ENCODE data around the gene NLGN1.
"Not testable (repeated sequence)": the region's sequence is repeated elsewhere in the genome, so short reads cannot be mapped to it uniquely, and the experiment has no call there.

Gene NLGN1

GRCh38 chr3:173589116-173589515 is 191.6 kb downstream of the NLGN1 start:
- Histone ChIP-seq H3K9me3 (ENCODE audit: control insufficient read depth, insufficient read depth, low read length) (no peaks in the 10 kb centered on the region), H3K27ac (ENCODE audit: low read depth, low read length) (no peak overlapping the region)

DNA sequence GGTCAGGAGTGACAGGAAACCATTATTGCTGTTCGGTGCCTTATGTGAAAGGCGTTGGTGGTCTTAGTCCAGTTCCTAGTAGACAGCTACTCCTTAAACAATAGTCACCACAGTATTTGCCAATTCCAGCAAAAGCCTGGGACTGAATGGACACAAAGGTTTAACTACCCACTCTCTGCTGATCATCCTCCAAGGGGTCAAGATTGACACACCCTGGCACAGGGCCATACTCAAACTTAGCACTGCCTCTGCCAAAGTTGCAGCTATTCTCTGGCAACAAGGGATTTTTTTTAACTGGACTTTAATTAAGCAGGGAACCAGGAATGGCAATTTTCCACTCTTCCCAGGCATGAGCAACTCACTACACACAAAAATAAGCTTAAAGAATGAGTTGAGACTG is 193.9 kb downstream of the NLGN1 start:
- H3K4me3 ChIP-seq (ENCODE audit: low read depth, low read length), result no peak overlapping the region
- peaks cover 13% of the 10 kb centered on the region for H3K4me1 ChIP-seq (ENCODE audit: control insufficient read depth, insufficient read depth, low read length)
- no peaks in the 10 kb centered on the region for H3K36me3 ChIP-seq (ENCODE audit: control insufficient read depth, insufficient read depth, low read length)
- H3K27me3 ChIP-seq (ENCODE audit: control insufficient read depth, insufficient read depth, low read length), result no peaks in the 10 kb centered on the region
- no peak overlapping the region for H3K9ac ChIP-seq (ENCODE audit: low read depth, low read length)
- no peak overlapping the region for H3K27ac ChIP-seq (ENCODE audit: low read depth, low read length)
- H3K9me3 ChIP-seq (ENCODE audit: control insufficient read depth, insufficient read depth, low read length), result no peaks in the 10 kb centered on the region

More at GRCh38 chr3:173589116-173589515, 191.6 kb downstream of the NLGN1 start:
- Histone ChIP-seq H3K36me3 (ENCODE audit: control insufficient read depth, insufficient read depth, low read length) (no peaks in the 10 kb centered on the region), H3K4me3 (ENCODE audit: low read depth, low read length) (no peak overlapping the region), H3K9ac (ENCODE audit: low read depth, low read length) (no peak overlapping the region), H3K4me1 (ENCODE audit: control insufficient read depth, insufficient read depth, low read length) (peaks cover 19% of the 10 kb centered on the region), H3K27me3 (ENCODE audit: control insufficient read depth, insufficient read depth, low read length) (peaks cover 7% of the 10 kb centered on the region; the same call in 1 of the 2 replicates)

DNA sequence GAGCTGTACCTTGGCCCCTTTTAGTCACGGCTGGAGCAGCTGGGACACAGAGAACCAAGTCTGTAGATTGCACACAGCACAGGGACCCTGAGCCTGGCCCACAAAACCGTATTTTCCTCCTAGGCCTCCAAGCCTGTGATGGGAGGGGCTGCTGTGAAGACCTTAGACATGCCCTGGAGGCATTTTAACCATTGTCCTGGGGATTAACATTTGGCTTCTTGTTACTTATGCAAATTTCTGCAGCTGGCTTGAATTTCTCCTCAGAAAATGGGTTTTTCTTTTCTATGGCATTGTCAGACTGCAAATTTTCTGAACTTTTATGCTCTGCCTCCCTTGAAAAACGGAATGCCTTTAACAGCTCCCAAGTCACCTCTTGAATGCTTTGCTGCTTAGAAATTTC is 197.3 kb downstream of the NLGN1 start:
- not testable (repeated sequence) for H3K27ac ChIP-seq (ENCODE audit: low read depth, low read length); H3K9me3 ChIP-seq (ENCODE audit: control insufficient read depth, insufficient read depth, low read length); H3K36me3 ChIP-seq (ENCODE audit: control insufficient read depth, insufficient read depth, low read length); H3K4me1 ChIP-seq (ENCODE audit: control insufficient read depth, insufficient read depth, low read length); H3K27me3 ChIP-seq (ENCODE audit: control insufficient read depth, insufficient read depth, low read length); H3K9ac ChIP-seq (ENCODE audit: low read depth, low read length); H3K4me3 ChIP-seq (ENCODE audit: low read depth, low read length)

DNA sequence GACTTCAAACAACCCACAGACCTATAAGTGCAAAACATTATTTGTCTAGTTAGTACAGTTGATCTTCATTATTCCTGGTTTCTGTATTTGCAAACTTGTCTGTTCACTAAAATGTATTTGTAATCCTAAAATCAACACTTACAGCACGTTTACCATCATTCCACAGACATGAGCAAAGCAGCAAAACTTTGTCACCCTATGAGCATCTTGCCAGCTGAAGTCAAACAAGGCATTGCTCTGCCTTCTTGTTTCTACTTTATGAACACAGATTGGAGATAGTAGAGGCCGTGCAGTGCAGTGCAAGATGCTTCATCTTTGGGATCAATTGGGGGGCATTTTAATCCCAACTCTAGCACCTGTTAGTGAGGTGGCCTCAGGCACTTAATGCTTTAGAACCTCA is 202.1 kb downstream of the NLGN1 start:
- no peak overlapping the region for H3K4me3 ChIP-seq (ENCODE audit: low read depth, low read length)
- H3K9me3 ChIP-seq (ENCODE audit: control insufficient read depth, insufficient read depth, low read length), result no peaks in the 10 kb centered on the region
- H3K9ac ChIP-seq (ENCODE audit: low read depth, low read length), result no peak overlapping the region
- no peaks in the 10 kb centered on the region for H3K36me3 ChIP-seq (ENCODE audit: control insufficient read depth, insufficient read depth, low read length)
- H3K27ac ChIP-seq (ENCODE audit: low read depth, low read length), result no peak overlapping the region
- no peaks in the 10 kb centered on the region for H3K27me3 ChIP-seq (ENCODE audit: control insufficient read depth, insufficient read depth, low read length)
- peaks cover 11% of the 10 kb centered on the region; the same call in 1 of the 2 replicates for H3K4me1 ChIP-seq (ENCODE audit: control insufficient read depth, insufficient read depth, low read length)

- peaks cover 12% of the 10 kb centered on the region for H3K4me1 ChIP-seq (ENCODE audit: control insufficient read depth, insufficient read depth, low read length)
- no peak overlapping the region for H3K9ac ChIP-seq (ENCODE audit: low read depth, low read length)
- H3K27me3 ChIP-seq (ENCODE audit: control insufficient read depth, insufficient read depth, low read length), result peaks cover 4% of the 10 kb centered on the region; the same call in 1 of the 2 replicates
- H3K27ac ChIP-seq (ENCODE audit: low read depth, low read length), result no peak overlapping the region
- H3K36me3 ChIP-seq (ENCODE audit: control insufficient read depth, insufficient read depth, low read length), result no peaks in the 10 kb centered on the region
- no peaks in the 10 kb centered on the region for H3K9me3 ChIP-seq (ENCODE audit: control insufficient read depth, insufficient read depth, low read length)
- H3K4me3 ChIP-seq (ENCODE audit: low read depth, low read length), result no peak overlapping the region
These were observed 217.0 kb downstream of the NLGN1 start for GRCh38 chr3:173614522-173614921.

- peaks cover 12% of the 10 kb centered on the region for H3K4me1 ChIP-seq (ENCODE audit: control insufficient read depth, insufficient read depth, low read length)
- no peak overlapping the region for H3K9ac ChIP-seq (ENCODE audit: low read depth, low read length)
- H3K4me3 ChIP-seq (ENCODE audit: low read depth, low read length), result no peak overlapping the region
- H3K36me3 ChIP-seq (ENCODE audit: control insufficient read depth, insufficient read depth, low read length), result no peaks in the 10 kb centered on the region
- H3K27ac ChIP-seq (ENCODE audit: low read depth, low read length), result no peak overlapping the region
- H3K27me3 ChIP-seq (ENCODE audit: control insufficient read depth, insufficient read depth, low read length), result peaks cover 4% of the 10 kb centered on the region; the same call in 1 of the 2 replicates
- no peaks in the 10 kb centered on the region for H3K9me3 ChIP-seq (ENCODE audit: control insufficient read depth, insufficient read depth, low read length)
These were observed 218.1 kb downstream of the NLGN1 start for GRCh38 chr3:173615661-173616060.

- Histone ChIP-seq H3K4me3 (ENCODE audit: low read depth, low read length) (no peak overlapping the region), H3K27me3 (ENCODE audit: control insufficient read depth, insufficient read depth, low read length) (no peaks in the 10 kb centered on the region), H3K4me1 (ENCODE audit: control insufficient read depth, insufficient read depth, low read length) (peaks cover 7% of the 10 kb centered on the region), H3K9ac (ENCODE audit: low read depth, low read length) (no peak overlapping the region), H3K27ac (ENCODE audit: low read depth, low read length) (no peak overlapping the region), H3K9me3 (ENCODE audit: control insufficient read depth, insufficient read depth, low read length) (no peaks in the 10 kb centered on the region), H3K36me3 (ENCODE audit: control insufficient read depth, insufficient read depth, low read length) (no peaks in the 10 kb centered on the region)
These were observed 219.9 kb downstream of the NLGN1 start for GRCh38 chr3:173617490-173617889.

DNA sequence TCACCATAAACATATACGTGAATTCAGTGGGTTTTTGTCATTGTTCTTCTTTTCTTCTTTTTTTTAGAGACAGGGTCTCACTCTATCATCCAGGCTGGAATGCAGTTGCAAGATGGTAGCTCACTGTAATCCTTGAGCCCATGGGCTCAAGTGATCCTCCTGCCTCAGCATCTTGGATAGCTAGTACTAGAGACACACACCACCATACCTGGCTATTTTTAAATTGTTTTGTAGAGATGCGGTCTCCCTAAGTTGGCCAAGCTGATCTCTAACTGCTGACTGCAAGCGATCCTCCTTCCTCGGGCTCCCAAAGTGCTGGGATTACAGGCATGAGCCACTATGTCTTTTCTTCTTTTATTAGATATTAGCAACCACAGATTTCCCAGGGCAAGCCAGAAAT is 220.6 kb downstream of the NLGN1 start:
- H3K9ac ChIP-seq (ENCODE audit: low read depth, low read length), result no peak overlapping the region
- H3K27me3 ChIP-seq (ENCODE audit: control insufficient read depth, insufficient read depth, low read length), result no peaks in the 10 kb centered on the region
- H3K27ac ChIP-seq (ENCODE audit: low read depth, low read length), result no peak overlapping the region
- H3K4me1 ChIP-seq (ENCODE audit: control insufficient read depth, insufficient read depth, low read length), result peaks cover under 1% of the 10 kb centered on the region; the same call in 1 of the 2 replicates
- H3K9me3 ChIP-seq (ENCODE audit: control insufficient read depth, insufficient read depth, low read length), result no peaks in the 10 kb centered on the region
- H3K4me3 ChIP-seq (ENCODE audit: low read depth, low read length), result no peak overlapping the region
- no peaks in the 10 kb centered on the region for H3K36me3 ChIP-seq (ENCODE audit: control insufficient read depth, insufficient read depth, low read length)

GRCh38 chr3:173618703-173619102 is 221.2 kb downstream of the NLGN1 start:
- H3K27ac ChIP-seq (ENCODE audit: low read depth, low read length), result no peak overlapping the region
- H3K36me3 ChIP-seq (ENCODE audit: control insufficient read depth, insufficient read depth, low read length), result no peaks in the 10 kb centered on the region
- no peak overlapping the region for H3K9ac ChIP-seq (ENCODE audit: low read depth, low read length)
- no peaks in the 10 kb centered on the region for H3K27me3 ChIP-seq (ENCODE audit: control insufficient read depth, insufficient read depth, low read length)
- H3K9me3 ChIP-seq (ENCODE audit: control insufficient read depth, insufficient read depth, low read length), result no peaks in the 10 kb centered on the region
- no peaks in the 10 kb centered on the region for H3K4me1 ChIP-seq (ENCODE audit: control insufficient read depth, insufficient read depth, low read length)
- H3K4me3 ChIP-seq (ENCODE audit: low read depth, low read length), result no peak overlapping the region

DNA sequence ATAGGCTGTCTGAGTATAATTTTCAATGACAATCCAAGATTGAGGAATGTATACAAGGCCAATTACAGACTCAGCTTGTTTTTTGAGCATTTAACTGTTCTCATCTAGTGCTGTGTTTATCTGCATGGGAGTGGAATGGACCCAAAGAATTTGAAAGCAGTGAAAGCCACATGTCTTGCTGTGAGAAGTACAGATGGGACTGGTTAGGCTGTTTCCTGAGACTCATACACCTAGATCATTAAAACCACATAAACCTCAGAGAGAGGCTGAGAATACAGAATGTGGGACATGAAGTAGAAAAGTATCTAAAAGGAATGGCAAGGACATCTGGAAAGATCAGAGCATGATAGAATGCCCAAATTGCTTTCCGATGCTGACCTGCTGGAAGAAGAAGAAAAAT is 224.6 kb downstream of the NLGN1 start:
- Histone ChIP-seq H3K27ac (ENCODE audit: low read depth, low read length) (no peak overlapping the region), H3K27me3 (ENCODE audit: control insufficient read depth, insufficient read depth, low read length) (no peaks in the 10 kb centered on the region), H3K4me1 (ENCODE audit: control insufficient read depth, insufficient read depth, low read length) (no peaks in the 10 kb centered on the region), H3K36me3 (ENCODE audit: control insufficient read depth, insufficient read depth, low read length) (no peaks in the 10 kb centered on the region), H3K9ac (ENCODE audit: low read depth, low read length) (no peak overlapping the region), H3K9me3 (ENCODE audit: control insufficient read depth, insufficient read depth, low read length) (no peaks in the 10 kb centered on the region), H3K4me3 (ENCODE audit: low read depth, low read length) (no peak overlapping the region)

DNA sequence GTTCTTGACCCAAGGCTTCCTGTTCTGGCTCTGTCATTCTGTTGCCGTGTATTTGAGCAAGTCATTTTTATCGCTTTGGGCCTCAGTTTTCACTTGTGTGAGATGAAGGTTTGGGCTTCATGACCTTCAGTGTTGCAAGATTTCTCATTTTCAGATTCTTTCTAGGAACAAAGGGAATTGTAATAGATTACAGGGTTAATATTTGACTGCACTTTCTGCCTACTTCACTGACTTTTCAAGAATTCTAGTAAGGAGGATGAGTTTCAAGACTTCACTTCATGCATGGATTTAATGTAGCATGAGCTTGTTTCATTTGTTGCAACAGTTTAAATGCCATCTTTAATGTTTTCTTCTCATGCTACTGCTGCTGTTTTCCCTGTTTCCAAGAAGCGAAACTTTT is 226.5 kb downstream of the NLGN1 start:
- H3K9ac ChIP-seq (ENCODE audit: low read depth, low read length), result no peak overlapping the region
- H3K9me3 ChIP-seq (ENCODE audit: control insufficient read depth, insufficient read depth, low read length), result no peaks in the 10 kb centered on the region
- H3K36me3 ChIP-seq (ENCODE audit: control insufficient read depth, insufficient read depth, low read length), result no peaks in the 10 kb centered on the region
- H3K4me3 ChIP-seq (ENCODE audit: low read depth, low read length), result no peak overlapping the region
- H3K4me1 ChIP-seq (ENCODE audit: control insufficient read depth, insufficient read depth, low read length), result no peaks in the 10 kb centered on the region
- no peak overlapping the region for H3K27ac ChIP-seq (ENCODE audit: low read depth, low read length)
- no peaks in the 10 kb centered on the region for H3K27me3 ChIP-seq (ENCODE audit: control insufficient read depth, insufficient read depth, low read length)

DNA sequence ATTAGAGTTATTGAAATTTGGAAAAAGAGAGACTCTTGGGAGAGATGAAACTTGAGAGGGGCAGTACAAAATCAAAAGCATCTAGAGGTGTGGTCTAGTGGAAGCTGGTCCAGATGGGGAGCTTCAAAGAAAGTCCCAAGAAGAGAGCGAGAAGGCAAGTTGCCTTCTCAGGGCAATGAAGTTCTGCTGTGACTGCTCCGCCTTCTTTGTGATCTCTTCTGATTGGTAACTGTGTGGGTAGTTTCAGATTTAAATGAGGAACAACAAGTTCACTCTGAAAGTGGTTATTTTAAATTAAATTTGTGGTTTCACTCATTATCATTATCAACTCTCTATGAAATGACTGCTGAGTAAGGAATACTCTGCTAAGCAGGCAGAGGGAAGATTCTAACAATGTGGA is 233.3 kb downstream of the NLGN1 start:
- Histone ChIP-seq H3K9me3 (ENCODE audit: control insufficient read depth, insufficient read depth, low read length) (no peaks in the 10 kb centered on the region), H3K4me3 (ENCODE audit: low read depth, low read length) (no peak overlapping the region), H3K9ac (ENCODE audit: low read depth, low read length) (no peak overlapping the region), H3K4me1 (ENCODE audit: control insufficient read depth, insufficient read depth, low read length) (no peaks in the 10 kb centered on the region), H3K36me3 (ENCODE audit: control insufficient read depth, insufficient read depth, low read length) (no peaks in the 10 kb centered on the region), H3K27me3 (ENCODE audit: control insufficient read depth, insufficient read depth, low read length) (no peaks in the 10 kb centered on the region), H3K27ac (ENCODE audit: low read depth, low read length) (no peak overlapping the region)
